KMS-11 (cell line): ENCODE data around the gene CDC42BPB.

Source experiments
- H2AFZ ChIP-seq: fragments of 200-600 bp; sonication (generic); 2 replicates; pipeline ENCODE4 v1.6.1; 2016; ENCODE audit warnings: antibody characterized with exemption, mixed run types, low read depth
- H3K27ac ChIP-seq: fragments of 200-600 bp; sonication (generic); 2 replicates; pipeline ENCODE4 v1.6.1; 2016; ENCODE audit warnings: mild to moderate bottlenecking, mixed run types
- H3K27me3 ChIP-seq: fragments of 200-600 bp; sonication (generic); 2 replicates; pipeline ENCODE4 v1.6.1; 2017; ENCODE audit warnings: mild to moderate bottlenecking, low read depth, mixed run types, moderate library complexity; ENCODE audit not compliant: insufficient read depth
- H3K36me3 ChIP-seq: fragments of 200-600 bp; sonication (generic); 2 replicates; pipeline ENCODE4 v1.6.1; 2017; ENCODE audit warnings: mild to moderate bottlenecking, mixed run types; ENCODE audit not compliant: insufficient read depth
- H3K4me1 ChIP-seq: fragments of 200-600 bp; sonication (generic); 2 replicates; pipeline ENCODE4 v1.6.1; 2016; ENCODE audit warnings: mild to moderate bottlenecking, low read depth, mixed run types; ENCODE audit not compliant: poor library complexity, severe bottlenecking
- H3K4me2 ChIP-seq: fragments of 200-600 bp; sonication (generic); 2 replicates; pipeline ENCODE4 v1.7.0; 2016; ENCODE audit warnings: mild to moderate bottlenecking, mixed run types
- H3K4me3 ChIP-seq: fragments of 200-600 bp; sonication (generic); IDR thresholded peaks from 2 replicates; pipeline ENCODE4 v1.6.1; 2017; ENCODE audit warnings: low read depth, low read length, mixed read lengths; ENCODE audit not compliant: insufficient read depth
- H3K79me2 ChIP-seq: fragments of 200-600 bp; sonication (generic); 2 replicates; pipeline ENCODE4 v1.6.1; 2016; ENCODE audit warnings: low read depth, mixed run types; ENCODE audit not compliant: insufficient read depth
- H3K9ac ChIP-seq: fragments of 200-600 bp; sonication (generic); 2 replicates; pipeline ENCODE4 v1.6.1; 2016; ENCODE audit warnings: mild to moderate bottlenecking, mixed run types
- H4K20me1 ChIP-seq: fragments of 200-600 bp; sonication (generic); 2 replicates; pipeline ENCODE4 v1.6.1; 2016; ENCODE audit warnings: mild to moderate bottlenecking, mixed run types; ENCODE audit not compliant: insufficient read depth
- CTCF ChIP-seq: fragments of 200-600 bp; sonication (generic); conservative IDR thresholded peaks from 2 replicates; pipeline ENCODE4 v1.6.1; 2017; ENCODE audit warnings: low read depth, mild to moderate bottlenecking, antibody characterized with exemption, low read length, moderate library complexity, mixed read lengths

CDC42BPB gene

GRCh38 chr14:102916347-102917055 is 140.8 kb downstream of the CDC42BPB start:
- TF ChIP-seq CTCF = no peak
- no peak overlapping the region for H2AFZ ChIP-seq
- H3K79me2 ChIP-seq = no peaks in the 10 kb centered on the region
- H3K27ac ChIP-seq = no peak overlapping the region
- H3K36me3 ChIP-seq = no peaks in the 10 kb centered on the region
- no peak overlapping the region for H3K9ac ChIP-seq
- H3K4me2 ChIP-seq = no peak overlapping the region
- no peak overlapping the region for H3K4me3 ChIP-seq
- H3K27me3 ChIP-seq = no peaks in the 10 kb centered on the region
- H3K4me1 ChIP-seq = peaks cover 12% of the 10 kb centered on the region
- no peaks in the 10 kb centered on the region for H4K20me1 ChIP-seq

GRCh38 chr14:102915292-102916110 is 141.8 kb downstream of the CDC42BPB start:
- Histone ChIP-seq H3K4me1 (peaks cover 12% of the 10 kb centered on the region), H2AFZ (no peak overlapping the region), H3K36me3 (no peaks in the 10 kb centered on the region), H3K4me3 (no peak overlapping the region), H3K9ac (no peak overlapping the region), H3K27me3 (no peaks in the 10 kb centered on the region), H4K20me1 (no peaks in the 10 kb centered on the region), H3K4me2 (no peak overlapping the region), H3K79me2 (no peaks in the 10 kb centered on the region), H3K27ac (no peak overlapping the region)
- no peak for TF ChIP-seq CTCF

GRCh38 chr14:102914474-102915291 is 142.7 kb downstream of the CDC42BPB start:
- H3K36me3 ChIP-seq = no peaks in the 10 kb centered on the region
- no peaks in the 10 kb centered on the region for H3K27me3 ChIP-seq
- no peak overlapping the region for H3K27ac ChIP-seq
- no peak overlapping the region for H3K9ac ChIP-seq
- no peak overlapping the region for H2AFZ ChIP-seq
- no peak overlapping the region for H3K4me2 ChIP-seq
- no peak for TF ChIP-seq CTCF
- no peak overlapping the region for H3K4me3 ChIP-seq
- peaks cover 12% of the 10 kb centered on the region for H3K4me1 ChIP-seq
- H4K20me1 ChIP-seq = no peaks in the 10 kb centered on the region
- no peaks in the 10 kb centered on the region for H3K79me2 ChIP-seq

- no peak overlapping the region for H2AFZ ChIP-seq
- no peak overlapping the region for H3K9ac ChIP-seq
- H3K27me3 ChIP-seq = no peaks in the 10 kb centered on the region
- peaks cover 12% of the 10 kb centered on the region for H3K4me1 ChIP-seq
- H3K4me3 ChIP-seq = no peak overlapping the region
- TF ChIP-seq CTCF = no peak
- no peaks in the 10 kb centered on the region for H3K79me2 ChIP-seq
- no peak overlapping the region for H3K4me2 ChIP-seq
- no peaks in the 10 kb centered on the region for H3K36me3 ChIP-seq
- no peaks in the 10 kb centered on the region for H4K20me1 ChIP-seq
- H3K27ac ChIP-seq = no peak overlapping the region
Measured at GRCh38 chr14:102913341-102914211, 143.8 kb downstream of the CDC42BPB start.
